DMS 273 (cell line): ENCODE measurements around the gene MDFIC.

ENCODE experiments used
- DNase-seq: peaks from one replicate; lab custom pipeline; 2025; ENCODE audit not compliant: unreplicated experiment; lab: John Stamatoyannopoulos, UW

The MDFIC gene

GRCh38 chr7:114949231-114949630, 27.3 kb downstream of the MDFIC start:
- no peak for DNase-seq

- DNase-seq: no peak
Measured at GRCh38 chr7:114952296-114952695, 30.4 kb downstream of the MDFIC start.

GRCh38 chr7:114953724-114954123, 31.8 kb downstream of the MDFIC start:
- peak; percentile 8 for DNase-seq

GRCh38 chr7:114956702-114957101, 34.8 kb downstream of the MDFIC start:
- DNase-seq: no peak

- DNase-seq: no peak
Measured at GRCh38 chr7:114957444-114957843, 35.5 kb downstream of the MDFIC start.

GRCh38 chr7:114959931-114960330, 38.0 kb downstream of the MDFIC start:
- no peak for DNase-seq

- DNase-seq: no peak
Measured at GRCh38 chr7:114962441-114962840, 40.5 kb downstream of the MDFIC start.

GRCh38 chr7:114966156-114966555, 44.3 kb downstream of the MDFIC start:
- no peak for DNase-seq

- DNase-seq: no peak
Measured at GRCh38 chr7:114969096-114969495, 47.2 kb downstream of the MDFIC start.

- no peak for DNase-seq
Measured at GRCh38 chr7:114970308-114970707, 48.4 kb downstream of the MDFIC start.

- DNase-seq: no peak
Measured at GRCh38 chr7:114970732-114971131, 48.8 kb downstream of the MDFIC start.

- no peak for DNase-seq
Measured at GRCh38 chr7:114972567-114972966, 50.7 kb downstream of the MDFIC start.

- no peak for DNase-seq
Measured at GRCh38 chr7:114973147-114973546, 51.3 kb downstream of the MDFIC start.

- no peak for DNase-seq
Measured at GRCh38 chr7:114975401-114975800, 53.5 kb downstream of the MDFIC start.

GRCh38 chr7:114976666-114977065, 54.8 kb downstream of the MDFIC start:
- no peak for DNase-seq

GRCh38 chr7:114977277-114977676, 55.4 kb downstream of the MDFIC start:
- no peak for DNase-seq

- DNase-seq: no peak
Measured at GRCh38 chr7:114979388-114979787, 57.5 kb downstream of the MDFIC start.

- DNase-seq: no peak
Measured at GRCh38 chr7:114979803-114980507, 58.1 kb downstream of the MDFIC start.

GRCh38 chr7:114981323-114981722, 59.4 kb downstream of the MDFIC start:
- no peak for DNase-seq

GRCh38 chr7:114985116-114985715, 63.3 kb downstream of the MDFIC start:
- no peak for DNase-seq

- no peak for DNase-seq
Measured at GRCh38 chr7:114986190-114987180, 64.6 kb downstream of the MDFIC start.

GRCh38 chr7:114988026-114988425, 66.1 kb downstream of the MDFIC start:
- DNase-seq: no peak
